HG03354 (cell line): ENCODE results near the gene ZNF490.
A peak's percentile ranks its signal among the peaks of the same experiment; 100 is the strongest.
"Not testable (repeated sequence)": the region's sequence is repeated elsewhere in the genome, so short reads cannot be mapped to it uniquely, and the experiment has no call there.

Source experiments
- ATAC-seq: cut with Tn5 transposase; IDR thresholded peaks from one replicate; pipeline ENCODE4 v1.9.1; 2021; ENCODE audit warnings: mild to moderate bottlenecking; ENCODE audit not compliant: unreplicated experiment, poor library complexity, severe bottlenecking

Gene ZNF490

DNA sequence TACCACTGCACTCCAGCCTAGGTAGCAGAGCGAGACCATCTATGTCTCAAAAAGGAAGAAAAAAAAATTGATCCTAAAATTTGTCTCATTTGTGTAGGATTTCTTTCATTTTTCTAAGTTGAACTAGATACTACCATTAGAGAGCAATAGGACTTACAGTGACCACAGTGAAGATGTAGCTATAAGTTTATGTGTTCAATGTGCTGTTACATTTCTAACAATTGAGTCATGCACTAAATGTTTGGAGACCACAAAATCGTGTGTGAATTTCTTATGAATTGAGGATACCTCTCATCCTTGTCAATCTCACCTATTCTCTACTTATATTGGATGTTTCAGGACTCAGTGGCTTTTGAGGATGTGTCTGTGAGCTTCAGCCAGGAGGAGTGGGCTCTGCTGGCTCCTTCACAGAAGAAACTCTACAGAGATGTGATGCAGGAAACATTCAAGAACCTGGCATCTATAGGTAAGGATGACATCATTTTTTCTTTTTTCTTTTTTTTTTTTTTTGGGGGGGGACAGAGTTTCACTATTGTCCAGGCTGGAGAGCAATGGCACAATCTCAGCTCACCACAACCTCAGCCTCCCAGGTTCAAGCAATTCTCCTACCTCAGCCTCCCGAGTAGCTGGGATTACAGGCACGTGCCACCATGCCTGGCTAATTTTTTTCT lies 12.9 kb upstream of the ZNF490 start:
- ATAC-seq, result no peak

DNA sequence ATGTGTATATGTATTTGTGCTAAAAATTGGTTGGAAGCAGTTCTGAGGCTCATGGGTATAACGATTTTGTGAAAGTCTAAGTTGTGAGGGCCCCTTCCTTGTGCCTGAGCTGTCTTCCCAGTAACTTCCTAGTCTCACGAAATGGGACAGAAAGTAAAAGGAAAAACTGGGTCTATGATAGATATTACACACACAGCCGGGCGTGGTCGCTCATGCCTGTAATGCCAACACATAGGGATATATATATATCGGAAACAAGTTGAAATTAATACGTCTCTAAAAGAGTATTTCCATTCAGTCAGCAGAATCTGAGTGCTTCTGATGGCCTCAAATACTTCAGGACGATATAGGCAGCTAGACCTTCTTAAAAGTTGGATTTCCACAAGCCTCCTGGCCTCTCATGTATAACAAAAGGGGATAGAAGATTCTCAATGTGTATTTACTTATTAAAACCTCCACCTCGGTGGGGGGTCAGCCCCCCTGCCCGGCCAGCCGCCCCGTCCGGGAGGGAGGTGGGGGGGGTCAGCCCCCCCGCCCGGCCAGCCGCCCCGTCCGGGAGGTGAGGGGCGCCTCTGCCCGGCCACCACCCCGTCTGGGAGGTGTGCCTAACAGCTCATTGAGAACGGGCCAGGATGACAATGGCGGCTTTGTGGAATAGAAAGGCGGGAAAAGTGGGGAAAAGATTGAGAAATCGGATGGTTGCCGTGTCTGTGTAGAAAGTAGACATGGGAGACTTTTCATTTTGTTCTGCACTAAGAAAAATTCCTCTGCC lies 10.8 kb upstream of the ZNF490 start:
- ATAC-seq, result not testable (repeated sequence)

DNA sequence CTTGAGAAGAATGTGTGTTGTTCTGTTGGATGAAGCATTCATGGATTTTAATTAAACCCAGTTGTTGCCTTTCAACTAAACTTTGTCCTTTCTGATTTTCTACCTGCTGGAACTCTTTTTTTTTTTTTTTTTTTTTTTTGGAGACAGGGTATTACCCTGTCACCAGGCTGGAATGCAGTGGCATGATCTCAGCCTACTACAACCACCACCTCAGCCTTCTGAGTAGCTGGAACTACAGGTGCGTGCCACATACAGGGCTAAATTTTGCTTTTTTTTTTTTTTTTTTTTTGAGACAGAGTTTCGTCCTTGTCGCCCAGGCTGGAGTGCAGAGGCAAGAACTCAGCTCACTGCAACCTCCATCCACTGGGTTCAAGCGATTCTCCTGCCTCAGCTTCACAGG lies 7.0 kb upstream of the ZNF490 start:
- no peak for ATAC-seq

DNA sequence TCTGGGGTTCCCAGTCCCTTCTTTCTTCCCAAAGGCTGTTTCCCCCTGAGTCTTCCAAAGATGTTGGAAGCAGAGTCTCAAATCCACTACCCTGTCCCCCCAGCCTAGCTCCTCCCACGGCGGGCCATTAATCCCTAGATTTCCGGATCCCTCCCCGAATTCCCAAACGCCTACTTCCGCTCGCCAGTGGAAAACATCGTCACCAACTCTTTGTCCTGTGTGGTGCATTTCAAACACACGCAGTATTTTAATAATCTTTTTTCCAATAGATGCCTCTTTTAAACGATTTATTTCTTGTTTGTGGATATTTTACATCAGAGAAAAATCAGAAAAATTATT lies 717 bp upstream of the ZNF490 start:
- ATAC-seq, result no peak

- no peak for ATAC-seq
Measured at GRCh38 chr19:12607631-12608030, 3.0 kb downstream of the ZNF490 start.

DNA sequence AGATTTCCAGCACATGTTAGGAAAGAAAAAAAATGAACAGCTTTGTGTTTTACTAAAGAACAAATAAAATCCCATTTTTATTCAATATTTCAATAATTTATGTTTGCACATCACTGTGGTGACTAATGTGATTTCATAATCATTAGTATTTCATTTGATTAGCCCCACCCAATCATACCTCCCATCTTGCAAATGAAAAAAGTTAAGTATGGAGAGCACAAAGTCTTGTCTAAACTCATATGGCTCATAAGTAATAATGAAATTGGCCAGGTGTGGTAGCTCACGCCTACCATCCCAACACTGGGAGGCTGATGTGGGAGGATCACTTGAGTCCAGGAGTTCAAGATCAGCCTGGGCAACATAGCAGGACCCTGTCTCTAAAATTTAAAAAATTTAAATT lies 3.8 kb downstream of the ZNF490 start:
- ATAC-seq, result no peak

GRCh38 chr19:12603714-12604113 lies 6.9 kb downstream of the ZNF490 start:
- ATAC-seq, result no peak

DNA sequence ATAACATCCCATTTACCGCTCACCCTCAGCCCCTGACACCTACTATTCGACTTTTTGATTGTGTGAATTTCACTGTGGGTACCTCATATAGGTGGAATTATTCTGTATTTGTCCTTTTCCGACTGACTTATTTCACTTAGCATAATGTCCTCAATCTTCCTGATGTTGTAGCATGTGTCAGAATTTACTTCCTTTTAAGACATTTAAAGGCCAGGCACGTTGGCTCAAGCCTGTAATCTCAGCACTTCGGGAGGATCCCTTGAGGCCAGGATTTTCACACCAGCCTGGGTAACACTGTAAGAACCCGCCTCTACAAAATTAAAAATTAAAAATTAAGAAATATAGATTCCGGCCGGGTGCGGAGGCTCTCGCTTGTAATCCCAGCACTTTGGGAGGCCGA lies 13.0 kb downstream of the ZNF490 start:
- ATAC-seq, result no peak

GRCh38 chr19:12596927-12597548 lies 13.6 kb downstream of the ZNF490 start:
- ATAC-seq, result no peak

DNA sequence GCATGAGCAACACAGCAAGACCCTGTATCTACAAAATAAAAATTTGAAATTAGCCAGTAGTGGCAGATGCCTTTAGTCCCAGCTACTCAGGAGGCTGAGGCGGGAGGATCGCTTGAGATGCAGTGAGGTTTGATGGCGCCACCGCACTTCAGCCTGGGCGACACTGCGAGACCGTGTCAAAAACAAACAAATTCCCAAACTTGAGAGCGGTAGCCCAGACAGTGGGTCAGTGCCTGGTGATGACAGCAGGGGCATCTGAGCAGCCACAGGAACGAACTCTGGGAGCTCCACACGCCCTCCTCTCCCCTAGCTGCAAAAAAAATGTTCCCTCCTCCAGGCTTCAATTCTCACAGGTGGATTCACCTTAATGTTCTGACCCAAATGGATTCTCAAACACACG lies 14.1 kb downstream of the ZNF490 start:
- ATAC-seq, result no peak

DNA sequence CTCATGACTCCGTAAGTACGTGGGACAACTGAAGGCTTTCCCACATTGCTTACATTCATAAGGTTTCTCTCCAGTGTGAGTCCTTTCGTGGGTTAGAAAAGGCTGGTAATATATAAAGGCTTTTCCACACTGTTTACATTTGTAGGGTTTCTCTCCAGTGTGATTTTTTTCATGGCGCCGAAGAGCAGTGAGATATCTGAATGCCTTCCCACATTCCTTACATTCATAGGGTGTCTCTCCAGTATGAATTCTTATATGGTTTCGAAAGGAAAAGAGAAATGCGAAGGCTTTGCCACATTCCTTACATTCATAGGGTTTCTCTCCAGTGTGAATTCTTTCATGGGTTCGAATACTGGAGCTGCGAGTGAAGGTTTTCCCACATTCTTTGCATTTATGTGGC lies 29.5 kb downstream of the ZNF490 start:
- ATAC-seq, result no peak

DNA sequence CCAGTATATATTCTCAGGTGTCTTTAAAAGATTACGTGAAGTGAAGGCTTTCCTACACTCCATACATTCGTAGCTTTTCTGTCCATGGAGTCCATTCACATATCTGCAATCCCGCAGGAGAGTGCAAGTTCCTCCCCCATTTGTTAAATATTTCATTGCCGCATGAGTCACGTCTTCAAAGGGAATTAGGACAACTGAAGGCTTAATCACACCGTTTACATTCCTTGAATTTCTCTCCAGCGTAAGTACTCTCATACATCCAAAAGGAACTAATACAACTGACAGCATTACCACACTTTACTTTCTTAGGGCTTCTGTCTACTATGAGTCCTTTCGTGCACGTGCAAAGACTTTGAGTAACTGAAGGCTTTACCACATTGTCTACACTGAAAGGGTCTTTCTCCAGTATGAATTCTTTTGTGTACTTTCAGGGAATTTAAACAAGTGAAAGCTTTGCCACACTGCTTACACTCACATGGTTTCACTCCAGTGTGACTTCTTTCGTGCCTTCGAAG lies 30.4 kb downstream of the ZNF490 start:
- no peak for ATAC-seq

GRCh38 chr19:12578641-12579040 lies 32.0 kb downstream of the ZNF490 start:
- no peak for ATAC-seq

GRCh38 chr19:12574036-12574435 lies 36.6 kb downstream of the ZNF490 start:
- ATAC-seq, result no peak

- no peak for ATAC-seq
Measured at GRCh38 chr19:12567951-12568350, 42.7 kb downstream of the ZNF490 start.

DNA sequence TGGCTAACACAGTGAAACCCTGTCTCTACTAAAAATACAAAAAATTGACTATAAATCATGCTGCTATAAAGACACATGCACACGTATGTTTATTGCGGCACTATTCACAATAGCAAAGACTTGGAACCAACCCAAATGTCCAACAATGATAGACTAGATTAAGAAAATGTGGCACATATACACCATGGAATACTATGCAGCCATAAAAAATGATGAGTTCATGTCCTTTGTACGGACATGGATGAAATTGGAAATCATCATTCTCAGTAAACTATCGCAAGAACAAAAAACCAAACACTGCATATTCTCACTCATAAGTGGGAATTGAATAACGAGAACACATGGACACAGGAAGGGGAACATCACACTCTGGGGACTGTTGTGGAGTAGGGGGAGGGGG lies 44.2 kb downstream of the ZNF490 start:
- ATAC-seq, result not testable (repeated sequence)

- no peak for ATAC-seq
Measured at GRCh38 chr19:12564016-12564664, 46.5 kb downstream of the ZNF490 start.

GRCh38 chr19:12555456-12555930 lies 55.1 kb downstream of the ZNF490 start:
- ATAC-seq, result no peak

GRCh38 chr19:12551060-12551832 lies 59.4 kb downstream of the ZNF490 start, which contains the start of gene ZNF564:
Gene ZNF564 (minus strand): TSS chr19:12551482. CDS start chr19:12551332, 150 bp downstream.
- ATAC-seq, result peak; percentile 97
